Measurements from ENCODE around the gene DHRS7B.

Gene DHRS7B

GRCh38 chr17:21165922-21166594, 39.3 kb downstream of the DHRS7B start:
- H2AFZ ChIP-seq, result no peak overlapping the region
- TF ChIP-seq CTCF (IDR thresholded peaks at IDR 0.05), result no peak
- H3K36me3 ChIP-seq (ENCODE audit: control insufficient read depth, insufficient read depth, low read length), result no peaks in the 10 kb centered on the region
- no peak overlapping the region for H3K4me3 ChIP-seq (ENCODE audit: low read depth, low read length)
- H3K27ac ChIP-seq, result no peak overlapping the region
- peaks cover 20% of the 10 kb centered on the region for H3K79me2 ChIP-seq
- no peaks in the 10 kb centered on the region for H3K27me3 ChIP-seq (ENCODE audit: control insufficient read depth, insufficient read depth, low read length)
- H3K9me3 ChIP-seq (ENCODE audit: control insufficient read depth, low read length), result no peaks in the 10 kb centered on the region
- H3K9ac ChIP-seq, result no peak overlapping the region
- no peak overlapping the region for H3K4me2 ChIP-seq (ENCODE audit: low read length)
- H3K4me1 ChIP-seq, result peaks cover 8% of the 10 kb centered on the region

DNA sequence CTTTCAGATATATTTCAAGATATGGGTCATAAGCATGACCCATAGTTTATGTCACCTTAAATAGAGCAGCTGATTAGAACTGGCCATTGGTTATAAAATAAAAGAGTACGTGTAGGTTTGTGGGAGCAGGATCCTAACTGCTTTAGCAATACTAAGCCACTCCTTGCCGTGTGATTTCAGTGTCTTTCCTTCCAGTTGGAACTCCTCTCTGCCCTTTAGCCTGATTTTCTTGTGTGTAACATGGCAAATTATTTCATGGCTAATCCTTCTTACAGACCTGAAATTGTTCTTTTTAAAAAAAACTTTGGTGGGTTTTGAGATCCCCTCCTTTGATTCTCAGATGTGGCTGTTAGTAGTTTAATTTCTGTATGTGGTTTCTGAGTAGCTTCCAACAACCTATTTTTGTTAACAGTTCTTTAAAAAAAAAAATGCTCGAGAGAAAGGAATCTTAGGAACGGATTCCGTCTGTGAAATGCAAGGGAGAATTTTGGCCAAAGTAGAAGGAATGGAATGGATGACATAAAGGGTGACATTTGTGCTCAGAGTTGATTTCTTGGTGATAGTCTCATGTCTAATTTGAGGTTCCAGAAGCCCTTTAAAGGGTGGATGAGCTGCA, 39.9 kb downstream of the DHRS7B start:
- Histone ChIP-seq H3K27me3 (ENCODE audit: control insufficient read depth, insufficient read depth, low read length) (no peaks in the 10 kb centered on the region), H3K4me2 (ENCODE audit: low read length) (no peak overlapping the region), H3K79me2 (peaks cover 20% of the 10 kb centered on the region), H3K27ac (no peak overlapping the region), H2AFZ (no peak overlapping the region), H3K4me1 (peaks cover 5% of the 10 kb centered on the region), H3K9ac (no peak overlapping the region), H3K4me3 (ENCODE audit: low read depth, low read length) (no peak overlapping the region), H3K9me3 (ENCODE audit: control insufficient read depth, low read length) (no peaks in the 10 kb centered on the region), H3K36me3 (ENCODE audit: control insufficient read depth, insufficient read depth, low read length) (no peaks in the 10 kb centered on the region)
- TF ChIP-seq CTCF (IDR thresholded peaks at IDR 0.05), result no peak

- H2AFZ ChIP-seq, result no peak overlapping the region
- H3K9ac ChIP-seq, result no peak overlapping the region
- no peak overlapping the region for H3K27ac ChIP-seq
- no peak overlapping the region for H3K4me3 ChIP-seq (ENCODE audit: low read depth, low read length)
- H3K4me1 ChIP-seq, result peaks cover 2% of the 10 kb centered on the region
- no peak for TF ChIP-seq CTCF (IDR thresholded peaks at IDR 0.05)
- peaks cover 20% of the 10 kb centered on the region for H3K79me2 ChIP-seq
- no peaks in the 10 kb centered on the region for H3K36me3 ChIP-seq (ENCODE audit: control insufficient read depth, insufficient read depth, low read length)
- no peaks in the 10 kb centered on the region for H3K9me3 ChIP-seq (ENCODE audit: control insufficient read depth, low read length)
- H3K4me2 ChIP-seq (ENCODE audit: low read length), result no peak overlapping the region
- no peaks in the 10 kb centered on the region for H3K27me3 ChIP-seq (ENCODE audit: control insufficient read depth, insufficient read depth, low read length)
Measured at GRCh38 chr17:21167303-21167702, 40.5 kb downstream of the DHRS7B start.

DNA sequence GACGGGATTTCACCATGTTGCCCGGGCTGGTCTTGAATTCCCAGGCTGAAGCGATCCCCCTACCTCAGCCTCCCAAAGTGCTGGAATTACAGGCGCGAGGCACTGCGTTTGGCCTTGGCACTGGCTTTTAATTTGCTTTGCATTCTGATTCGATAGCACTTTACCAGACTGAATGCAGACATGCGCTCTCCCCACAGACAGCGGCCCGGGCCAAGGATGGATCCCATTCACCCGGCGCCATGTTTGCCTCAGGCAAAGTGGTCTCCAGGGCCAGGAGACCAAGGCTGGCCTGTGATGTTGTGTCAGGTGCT, 41.7 kb downstream of the DHRS7B start:
- Histone ChIP-seq H3K27ac (no peak overlapping the region), H3K9ac (no peak overlapping the region), H3K79me2 (peaks cover 17% of the 10 kb centered on the region), H3K36me3 (ENCODE audit: control insufficient read depth, insufficient read depth, low read length) (no peaks in the 10 kb centered on the region), H2AFZ (no peak overlapping the region), H3K27me3 (ENCODE audit: control insufficient read depth, insufficient read depth, low read length) (no peaks in the 10 kb centered on the region), H3K9me3 (ENCODE audit: control insufficient read depth, low read length) (no peaks in the 10 kb centered on the region), H3K4me2 (ENCODE audit: low read length) (no peak overlapping the region), H3K4me3 (ENCODE audit: low read depth, low read length) (no peak overlapping the region), H3K4me1 (no peaks in the 10 kb centered on the region)
- TF ChIP-seq CTCF (IDR thresholded peaks at IDR 0.05), result no peak

- Histone ChIP-seq H3K79me2 (peaks cover 10% of the 10 kb centered on the region), H3K4me3 (ENCODE audit: low read depth, low read length) (no peak overlapping the region), H3K27me3 (ENCODE audit: control insufficient read depth, insufficient read depth, low read length) (no peaks in the 10 kb centered on the region), H3K9me3 (ENCODE audit: control insufficient read depth, low read length) (no peaks in the 10 kb centered on the region), H2AFZ (no peak overlapping the region), H3K27ac (no peak overlapping the region), H3K36me3 (ENCODE audit: control insufficient read depth, insufficient read depth, low read length) (no peaks in the 10 kb centered on the region), H3K9ac (no peak overlapping the region), H3K4me2 (ENCODE audit: low read length) (no peak overlapping the region), H3K4me1 (no peaks in the 10 kb centered on the region)
- TF ChIP-seq CTCF (IDR thresholded peaks at IDR 0.05), result no peak
Measured at GRCh38 chr17:21169496-21169895, 42.7 kb downstream of the DHRS7B start.

Data from parathyroid adenoma (tissue), 2 donors.